ENCODE results near the gene ZWILCH.

Gene ZWILCH

GRCh38 chr15:66535056-66535455 is 29.9 kb downstream of the ZWILCH start:
- in situ Hi-C loops (cut with MboI; ENCODE audit: low sequenced_read_pairs): no loop called here

- in situ Hi-C loops (cut with MboI; ENCODE audit: low sequenced_read_pairs): no loop called here
Measured at GRCh38 chr15:66542896-66543295, 37.8 kb downstream of the ZWILCH start.

GRCh38 chr15:66545255-66545654 is 40.1 kb downstream of the ZWILCH start:
- in situ Hi-C loops (cut with MboI; ENCODE audit: low sequenced_read_pairs): no loop called here

- in situ Hi-C loops (cut with MboI; ENCODE audit: low sequenced_read_pairs): no loop called here
Measured at GRCh38 chr15:66555685-66556084, 50.6 kb downstream of the ZWILCH start.

- in situ Hi-C loops (cut with MboI; ENCODE audit: low sequenced_read_pairs): no loop called here
Measured at GRCh38 chr15:66558271-66558670, 53.1 kb downstream of the ZWILCH start.

GRCh38 chr15:66560856-66561525 is 55.9 kb downstream of the ZWILCH start:
- in situ Hi-C loops (cut with MboI; ENCODE audit: low sequenced_read_pairs): no loop called here

GRCh38 chr15:66563126-66563525 is 58.0 kb downstream of the ZWILCH start:
- in situ Hi-C loops (cut with MboI; ENCODE audit: low sequenced_read_pairs): no loop called here

GRCh38 chr15:66563566-66564110 is 58.5 kb downstream of the ZWILCH start:
- in situ Hi-C loops (cut with MboI; ENCODE audit: low sequenced_read_pairs): no loop called here

- in situ Hi-C loops (cut with MboI; ENCODE audit: low sequenced_read_pairs): no loop called here
Measured at GRCh38 chr15:66564136-66565041, 59.3 kb downstream of the ZWILCH start.

GRCh38 chr15:66565141-66565641 is 60.1 kb downstream of the ZWILCH start:
- in situ Hi-C loops (cut with MboI; ENCODE audit: low sequenced_read_pairs): no loop called here

- in situ Hi-C loops (cut with MboI; ENCODE audit: low sequenced_read_pairs): no loop called here
Measured at GRCh38 chr15:66565741-66566144, 60.6 kb downstream of the ZWILCH start, which contains the start of gene LCTL. LCTL (minus strand) TSS chr15:66565998; CDS start chr15:66565365, 633 bp downstream.

GRCh38 chr15:66566963-66567531 is 61.9 kb downstream of the ZWILCH start:
- in situ Hi-C loops (cut with MboI; ENCODE audit: low sequenced_read_pairs): no loop called here

GRCh38 chr15:66567897-66568296 is 62.8 kb downstream of the ZWILCH start:
- in situ Hi-C loops (cut with MboI; ENCODE audit: low sequenced_read_pairs): no loop called here

GRCh38 chr15:66569461-66570137 is 64.5 kb downstream of the ZWILCH start:
- in situ Hi-C loops (cut with MboI; ENCODE audit: low sequenced_read_pairs): no loop called here

GRCh38 chr15:66570327-66570726 is 65.2 kb downstream of the ZWILCH start:
- in situ Hi-C loops (cut with MboI; ENCODE audit: low sequenced_read_pairs): no loop called here

GRCh38 chr15:66570842-66571478 is 65.8 kb downstream of the ZWILCH start:
- in situ Hi-C loops (cut with MboI; ENCODE audit: low sequenced_read_pairs): no loop called here

- in situ Hi-C loops (cut with MboI; ENCODE audit: low sequenced_read_pairs): no loop called here
Measured at GRCh38 chr15:66572146-66572545, 67.0 kb downstream of the ZWILCH start.

- in situ Hi-C loops (cut with MboI; ENCODE audit: low sequenced_read_pairs): no loop called here
Measured at GRCh38 chr15:66573348-66573718, 68.2 kb downstream of the ZWILCH start.

- in situ Hi-C loops (cut with MboI; ENCODE audit: low sequenced_read_pairs): no loop called here
Measured at GRCh38 chr15:66573719-66574595, 68.8 kb downstream of the ZWILCH start.

Data from HL-60/S4 (cell line).